Activated naive CD8-positive, alpha-beta T cell treated with anti-CD3 and anti-CD28 coated beads, Interleukin-2, amount 50 U/mL, for 16 hours (primary cell): ENCODE data around the gene SAP130.

ENCODE experiments used
- DNase-seq: peaks from one replicate; pipeline ENCODE4 v3.0.0-alpha.2; 2020; ENCODE audit warnings: low read depth, low spot score

SAP130 gene

GRCh38 chr2:127893494-127893893 is 134.4 kb downstream of the SAP130 start:
- DNase-seq = no peak

DNA sequence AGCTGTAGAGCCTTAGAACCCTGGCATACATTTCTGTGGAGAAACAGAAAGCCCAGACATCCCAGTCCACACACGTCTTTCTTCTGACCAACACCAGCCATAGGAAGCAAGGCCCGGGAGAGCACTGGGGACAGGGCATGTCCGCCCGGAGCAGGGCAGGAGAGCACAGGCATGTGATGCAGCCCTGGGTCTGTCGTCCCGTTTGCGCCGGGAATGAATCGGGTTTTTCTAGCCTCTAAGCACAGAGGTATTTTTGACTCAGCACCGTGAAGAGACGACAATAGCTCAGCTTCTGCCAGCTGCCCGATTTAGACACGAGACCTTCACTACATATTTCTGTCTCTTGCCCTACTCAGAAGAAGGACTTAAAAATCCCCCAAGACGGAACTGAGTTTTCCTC is 134.8 kb downstream of the SAP130 start:
- no peak for DNase-seq

DNA sequence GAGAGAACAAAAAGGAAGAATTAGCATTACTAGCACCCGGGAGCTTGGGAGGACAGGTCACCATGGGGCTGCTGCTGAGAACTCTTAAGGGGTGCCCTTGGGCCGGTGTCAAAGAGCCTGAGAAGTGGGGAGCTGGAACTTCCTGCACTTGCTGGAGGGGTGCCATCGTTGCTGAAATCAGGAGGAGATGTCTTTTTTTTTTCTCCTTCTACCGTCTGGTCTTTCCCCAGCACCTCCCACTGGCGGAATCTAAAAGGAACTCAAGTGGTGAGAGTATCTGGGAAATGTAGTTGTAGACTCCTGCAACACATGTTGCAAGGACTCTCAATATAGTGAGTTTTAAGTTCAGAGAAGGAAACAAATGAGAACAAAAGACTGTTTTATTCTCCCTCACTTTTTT is 136.0 kb downstream of the SAP130 start:
- DNase-seq = no peak
